A549 treated with RU486 at 1 μM for 4 hours (cell line): ENCODE data around the gene ZNF277. TPM values are rescaled to one million over a fixed set of nuclear protein-coding genes. Genes with fewer than 3 reads are reported as not detected.

Experiments
- total RNA-seq: library from RNA; stranded (reverse); fragments of 200-300 nt; extraction: Qiagen RNA extraction; gene quantifications from 5 replicates; pipeline ENCODE4 v1.2.3, GENCODE V29; 2022; ENCODE audit warnings: low read depth

The ZNF277 gene, protein sequence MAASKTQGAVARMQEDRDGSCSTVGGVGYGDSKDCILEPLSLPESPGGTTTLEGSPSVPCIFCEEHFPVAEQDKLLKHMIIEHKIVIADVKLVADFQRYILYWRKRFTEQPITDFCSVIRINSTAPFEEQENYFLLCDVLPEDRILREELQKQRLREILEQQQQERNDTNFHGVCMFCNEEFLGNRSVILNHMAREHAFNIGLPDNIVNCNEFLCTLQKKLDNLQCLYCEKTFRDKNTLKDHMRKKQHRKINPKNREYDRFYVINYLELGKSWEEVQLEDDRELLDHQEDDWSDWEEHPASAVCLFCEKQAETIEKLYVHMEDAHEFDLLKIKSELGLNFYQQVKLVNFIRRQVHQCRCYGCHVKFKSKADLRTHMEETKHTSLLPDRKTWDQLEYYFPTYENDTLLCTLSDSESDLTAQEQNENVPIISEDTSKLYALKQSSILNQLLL
- total RNA-seq = 6.8 to 15.5 TPM (median 13.9 TPM) in 5 replicates

GRCh38 chr7:112206238-112206990 lies at the start of gene ZNF277, which contains the start of gene DOCK4:
ZNF277 (plus strand) TSS chr7:112206695; CDS start chr7:112206717, 22 bp downstream.
DOCK4 (minus strand) TSS chr7:112206399; CDS start chr7:112206138, 261 bp downstream.

Other genes with a start within 250 kb of the ZNF277 start
- 2.5 to 6.0 TPM (median 5.4 TPM) in 5 replicates for gene DOCK4, start 296 bp upstream of the ZNF277 start, total RNA-seq
- gene IFRD1, start 243.8 kb downstream of the ZNF277 start, total RNA-seq = 24.9 to 36.9 TPM (median 33.0 TPM) in 5 replicates